ENCODE data around the gene PRKCE. TPM values are rescaled to one million over a fixed set of nuclear protein-coding genes. Genes with fewer than 3 reads are reported as not detected.

The PRKCE gene
- total RNA-seq, 1 experiment from 2014 or later, result 14.8 TPM

- H3K4me2 ChIP-seq (ENCODE audit: low read length), result no peak overlapping the region
- no peaks in the 10 kb centered on the region for H3K9me2 ChIP-seq (ENCODE audit: insufficient read depth)
- no peak for TF ChIP-seq POLR2AphosphoS5 (IDR thresholded peaks at IDR 0.05; ENCODE audit: low read depth, low read length)
- TF ChIP-seq TCF7L2 (IDR thresholded peaks at IDR 0.05; ENCODE audit: borderline replicate concordance, extremely low read depth, insufficient read depth, insufficient read length), result no peak
- TF ChIP-seq, protein P1, sequence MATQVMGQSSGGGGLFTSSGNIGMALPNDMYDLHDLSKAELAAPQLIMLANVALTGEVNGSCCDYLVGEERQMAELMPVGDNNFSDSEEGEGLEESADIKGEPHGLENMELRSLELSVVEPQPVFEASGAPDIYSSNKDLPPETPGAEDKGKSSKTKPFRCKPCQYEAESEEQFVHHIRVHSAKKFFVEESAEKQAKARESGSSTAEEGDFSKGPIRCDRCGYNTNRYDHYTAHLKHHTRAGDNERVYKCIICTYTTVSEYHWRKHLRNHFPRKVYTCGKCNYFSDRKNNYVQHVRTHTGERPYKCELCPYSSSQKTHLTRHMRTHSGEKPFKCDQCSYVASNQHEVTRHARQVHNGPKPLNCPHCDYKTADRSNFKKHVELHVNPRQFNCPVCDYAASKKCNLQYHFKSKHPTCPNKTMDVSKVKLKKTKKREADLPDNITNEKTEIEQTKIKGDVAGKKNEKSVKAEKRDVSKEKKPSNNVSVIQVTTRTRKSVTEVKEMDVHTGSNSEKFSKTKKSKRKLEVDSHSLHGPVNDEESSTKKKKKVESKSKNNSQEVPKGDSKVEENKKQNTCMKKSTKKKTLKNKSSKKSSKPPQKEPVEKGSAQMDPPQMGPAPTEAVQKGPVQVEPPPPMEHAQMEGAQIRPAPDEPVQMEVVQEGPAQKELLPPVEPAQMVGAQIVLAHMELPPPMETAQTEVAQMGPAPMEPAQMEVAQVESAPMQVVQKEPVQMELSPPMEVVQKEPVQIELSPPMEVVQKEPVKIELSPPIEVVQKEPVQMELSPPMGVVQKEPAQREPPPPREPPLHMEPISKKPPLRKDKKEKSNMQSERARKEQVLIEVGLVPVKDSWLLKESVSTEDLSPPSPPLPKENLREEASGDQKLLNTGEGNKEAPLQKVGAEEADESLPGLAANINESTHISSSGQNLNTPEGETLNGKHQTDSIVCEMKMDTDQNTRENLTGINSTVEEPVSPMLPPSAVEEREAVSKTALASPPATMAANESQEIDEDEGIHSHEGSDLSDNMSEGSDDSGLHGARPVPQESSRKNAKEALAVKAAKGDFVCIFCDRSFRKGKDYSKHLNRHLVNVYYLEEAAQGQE (IDR thresholded peaks at IDR 0.05; ENCODE audit: low read depth), result no peak
- TF ChIP-seq ATF3 (IDR thresholded peaks at IDR 0.05), result no peak
- no peak for TF ChIP-seq JUND (IDR thresholded peaks at IDR 0.05)
- TF ChIP-seq POLR2A (IDR thresholded peaks at IDR 0.05; ENCODE audit: borderline replicate concordance, extremely low read depth, insufficient read depth, insufficient read length), result no peak
- TF ChIP-seq ZNF274 (IDR thresholded peaks at IDR 0.05; ENCODE audit: low read depth, low read length), result no peak
- no peak for TF ChIP-seq RAD21 (IDR thresholded peaks at IDR 0.05; ENCODE audit: low read depth)
- no peak for TF ChIP-seq CBX3 (IDR thresholded peaks at IDR 0.05; ENCODE audit: low read depth)
- TF ChIP-seq FOSL1 (IDR thresholded peaks at IDR 0.05; ENCODE audit: low read depth), result no peak
- no peak for TF ChIP-seq EZH2 (IDR thresholded peaks at IDR 0.05)
- no peak overlapping the region for H3K4me3 ChIP-seq (replicated peaks in 1 of 2; ENCODE audit: low read depth in 1 of 2, low read length in 2 of 2)
- H3K27me3 ChIP-seq (ENCODE audit: insufficient read depth, low read length), result no peaks in the 10 kb centered on the region
- POLR2A ChIA-PET, result no interaction called here
- no peak overlapping the region for H3K27ac ChIP-seq (ENCODE audit: low read depth, low read length)
- no peak overlapping the region for H2AFZ ChIP-seq (ENCODE audit: low read depth, low read length, poor library complexity, severe bottlenecking)
- no peaks in the 10 kb centered on the region for H4K20me1 ChIP-seq (ENCODE audit: insufficient read depth)
- RAD21 ChIA-PET (ENCODE audit: low non-redundant PET in 1 of 2, low total read pairs in 2 of 2, uncharacterized antibody in 2 of 2, unreplicated experiment in 2 of 2), result no interaction called here
- no peaks in the 10 kb centered on the region for H3K36me3 ChIP-seq (ENCODE audit: control insufficient read depth in 1 of 2, insufficient read depth in 2 of 2, low read length in 2 of 2)
- no TSS peak for BruUV-seq (replicated peaks)
- DNase-seq (ENCODE audit: low read depth, low spot score) (no peak), ATAC-seq (no peak)
- CTCF ChIA-PET, result no interaction called here
- no peaks in the 10 kb centered on the region; a peak in 1 of 4 replicates for H3K9me3 ChIP-seq (ENCODE audit: control insufficient read depth in 1 of 2, insufficient read depth in 1 of 2, low read depth in 1 of 2, low read length in 2 of 2)
- no peaks in the 10 kb centered on the region for H3K79me2 ChIP-seq (ENCODE audit: insufficient read depth, low read length)
- H3K9ac ChIP-seq (ENCODE audit: low read length), result no peak overlapping the region
- peaks cover 0 to 4% of the 10 kb centered on the region in 2 experiments; a peak in 1 of 4 replicates for H3K4me1 ChIP-seq (ENCODE audit: control insufficient read depth in 1 of 2, insufficient read depth in 2 of 2, low read length in 2 of 2)
- intact Hi-C loops (cut with micrococcal nuclease), result no loop called here
These were observed 57.0 kb downstream of the PRKCE start for GRCh38 chr2:45708501-45708900.
